GM12872 (cell line): ENCODE measurements around the gene DIDO1.

Source experiments
- CTCF ChIP-seq: IDR thresholded peaks from 3 replicates; pipeline ENCODE4 v1.5.1; 2011; ENCODE audit warnings: low read depth, mild to moderate bottlenecking, low read length, moderate library complexity; ENCODE audit not compliant: insufficient read depth

DIDO1 gene

DNA sequence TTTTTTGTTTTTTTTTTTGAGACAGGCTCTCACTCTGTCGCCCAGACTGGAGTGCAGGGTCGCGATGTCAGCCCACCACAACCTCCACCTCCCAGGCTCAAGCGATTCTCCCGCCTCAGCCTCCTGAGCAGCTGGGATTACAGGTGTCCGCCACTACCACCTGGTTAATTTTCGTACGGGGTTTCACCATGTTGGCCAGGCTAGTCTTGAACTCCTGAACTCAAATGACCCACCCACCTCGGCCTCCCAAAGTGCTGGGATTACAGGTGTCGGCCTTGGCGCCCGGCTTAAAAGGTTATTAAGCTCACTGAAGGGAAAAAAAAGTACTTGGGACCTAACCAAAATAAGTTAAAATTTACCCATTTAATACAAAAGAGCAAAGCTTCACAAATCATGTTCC lies 66.6 kb downstream of the DIDO1 start:
- no peak for TF ChIP-seq CTCF

DNA sequence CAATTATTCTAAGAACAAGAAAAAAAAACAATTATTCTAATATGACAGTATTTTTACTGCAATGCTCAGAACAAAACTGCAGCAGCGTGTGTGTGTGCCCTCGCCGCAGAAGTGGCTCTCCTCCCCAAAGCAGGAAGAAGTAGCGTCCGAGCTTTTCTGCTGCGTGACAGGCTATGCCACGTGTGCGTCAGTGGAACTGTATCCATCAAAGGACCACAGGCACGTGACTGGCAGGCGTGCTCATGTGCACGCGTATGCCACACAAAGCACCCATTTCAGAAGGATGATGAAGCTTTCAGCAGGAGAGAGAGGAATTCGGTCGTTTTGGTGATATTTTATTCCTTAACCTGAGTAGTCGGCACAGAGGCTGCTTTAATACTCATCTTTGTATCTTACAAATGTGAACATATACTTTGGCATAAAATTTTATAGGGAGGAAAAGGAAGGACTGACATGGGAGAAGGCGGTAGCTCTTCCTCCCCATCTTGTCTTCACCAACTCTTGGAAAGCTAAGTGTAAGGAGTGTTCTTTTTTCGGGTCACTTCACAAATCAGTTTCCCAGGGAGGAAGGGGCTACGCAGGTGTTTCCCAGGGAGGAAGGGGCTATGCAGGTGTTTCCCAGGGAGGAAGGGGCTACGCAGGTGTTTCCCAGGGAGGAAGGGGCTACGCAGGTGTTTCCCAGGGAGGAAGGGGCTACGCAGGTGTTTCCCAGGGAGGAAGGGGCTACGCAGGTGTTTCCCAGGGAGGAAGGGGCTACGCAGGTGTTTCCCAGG lies 68.1 kb downstream of the DIDO1 start:
- TF ChIP-seq CTCF: no peak

GRCh38 chr20:62856931-62857619 lies 69.2 kb downstream of the DIDO1 start:
- TF ChIP-seq CTCF: no peak

DNA sequence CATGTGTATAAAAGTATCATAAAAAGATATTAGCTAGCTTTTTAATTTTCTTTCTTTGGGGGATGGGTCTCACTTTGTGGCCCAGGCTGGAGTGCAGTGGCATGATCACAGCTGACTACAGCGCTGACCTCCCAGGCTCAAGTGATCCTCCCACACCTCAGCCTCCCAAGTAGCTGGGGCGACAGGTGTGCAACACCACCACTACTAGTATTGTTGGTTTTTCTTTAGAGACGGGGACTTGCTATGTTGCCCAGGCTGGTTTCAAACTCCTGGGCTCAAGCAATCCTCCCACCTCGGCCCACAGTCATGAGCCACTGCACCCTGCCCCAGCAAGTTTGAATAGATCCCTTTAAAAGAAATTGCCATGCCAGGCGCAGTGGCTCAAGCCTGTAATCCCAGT lies 71.2 kb downstream of the DIDO1 start:
- TF ChIP-seq CTCF: no peak

GRCh38 chr20:62854121-62854520 lies 72.2 kb downstream of the DIDO1 start:
- TF ChIP-seq CTCF: no peak

- no peak for TF ChIP-seq CTCF
Observed at GRCh38 chr20:62852841-62853240, 73.5 kb downstream of the DIDO1 start.

DNA sequence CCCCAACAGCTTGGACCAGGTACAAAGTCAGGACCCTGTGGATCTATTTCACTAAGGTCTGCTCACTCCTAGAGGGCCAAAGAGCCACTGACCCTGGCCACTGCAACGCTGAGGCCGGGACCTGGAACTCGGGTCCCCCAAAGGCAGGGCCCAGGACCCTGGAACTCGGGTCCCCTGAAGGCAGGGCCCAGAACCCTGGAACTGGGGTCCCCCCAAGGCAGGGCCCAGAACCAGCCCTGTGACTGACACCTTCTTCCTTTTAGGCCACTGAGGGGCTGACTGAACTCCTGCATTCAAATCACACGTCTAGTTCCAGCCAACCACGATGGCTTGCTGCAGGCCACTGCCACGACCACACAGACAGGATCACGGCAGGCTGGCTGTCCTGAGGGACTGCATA lies 74.1 kb downstream of the DIDO1 start:
- TF ChIP-seq CTCF: no peak
